ENCODE measurements around the gene P2RY14. TPM values are rescaled to one million over a fixed set of nuclear protein-coding genes. Genes with fewer than 3 reads are reported as not detected.

Gene P2RY14
- total RNA-seq, 1 donor from 2014 or later = 1.5 TPM

GRCh38 chr3:151169262-151169947 is 108.9 kb downstream of the P2RY14 start:
- no peaks in the 10 kb centered on the region for H3K27me3 Mint-ChIP-seq
- CTCF ChIA-PET = interaction anchor here (0.6 to 6.2 kb wide), 10 partner anchors 10 to 117 kb away, joined by 3 to 122 read pairs (median 6); partner anchors contain the start of gene P2RY14
- H3K36me3 Mint-ChIP-seq (ENCODE audit: low read depth) = no peaks in the 10 kb centered on the region
- H3K4me3 Mint-ChIP-seq = peak overlapping the region; percentile 59
- peak overlapping the region; percentile 82 for H3K27ac Mint-ChIP-seq
- ATAC-seq (ENCODE audit: low read depth) (peak; percentile 74), DNase-seq (no peak)
- peaks cover 45% of the 10 kb centered on the region for H3K4me1 Mint-ChIP-seq
- H3K9me3 Mint-ChIP-seq = no peaks in the 10 kb centered on the region
- no peak for TF ChIP-seq CTCF (IDR thresholded peaks at IDR 0.05)
- POLR2A ChIA-PET = interaction anchor here (1.0 kb wide), 1 partner anchor 109 kb away, joined by 4 read pairs; the partner anchor contains the start of gene P2RY14
- intact Hi-C loops (cut with micrococcal nuclease) = loop anchor here (1.0 to 2.0 kb wide), 2 partner anchors 109 to 159 kb away; partner anchors contain the start of genes P2RY13 and P2RY14

- H3K36me3 Mint-ChIP-seq (ENCODE audit: low read depth) = no peaks in the 10 kb centered on the region
- H3K27me3 Mint-ChIP-seq = no peaks in the 10 kb centered on the region
- peak; percentile 65 for TF ChIP-seq CTCF (IDR thresholded peaks at IDR 0.05)
- CTCF ChIA-PET = interaction anchor here (0.7 to 6.2 kb wide), 27 partner anchors 9 to 671 kb away, joined by 3 to 122 read pairs (median 5); partner anchors contain the start of genes P2RY12 and P2RY14
- intact Hi-C loops (cut with micrococcal nuclease) = loop anchor here (1.0 to 2.0 kb wide), 5 partner anchors 59 to 671 kb away; partner anchors contain the start of genes P2RY13 and P2RY14
- POLR2A ChIA-PET = interaction anchor here (1.0 to 1.3 kb wide), 2 partner anchors 60 to 110 kb away, joined by 3 to 4 read pairs; partner anchors contain the start of gene P2RY14
- H3K27ac Mint-ChIP-seq = no peak overlapping the region
- peaks cover 43% of the 10 kb centered on the region for H3K4me1 Mint-ChIP-seq
- H3K4me3 Mint-ChIP-seq = no peak overlapping the region
- DNase-seq = peak; percentile 54
- H3K9me3 Mint-ChIP-seq = no peaks in the 10 kb centered on the region
- ATAC-seq (ENCODE audit: low read depth) = no peak
These were observed 109.9 kb downstream of the P2RY14 start for GRCh38 chr3:151168269-151169094.

GRCh38 chr3:151166161-151166560 is 112.2 kb downstream of the P2RY14 start:
- H3K27me3 Mint-ChIP-seq = no peaks in the 10 kb centered on the region
- TF ChIP-seq CTCF (IDR thresholded peaks at IDR 0.05) = no peak
- intact Hi-C loops (cut with micrococcal nuclease) = no loop called here
- ChIA-PET CTCF (interaction anchor here (1.3 to 6.2 kb wide), 3 partner anchors 10 to 113 kb away, joined by 5 to 122 read pairs (median 63); partner anchors contain the start of gene P2RY14), POLR2A (no interaction called here)
- H3K4me1 Mint-ChIP-seq = peaks cover 30% of the 10 kb centered on the region
- H3K9me3 Mint-ChIP-seq = no peaks in the 10 kb centered on the region
- ATAC-seq (ENCODE audit: low read depth) (no peak), DNase-seq (no peak)
- no peak overlapping the region for H3K4me3 Mint-ChIP-seq
- H3K27ac Mint-ChIP-seq = no peak overlapping the region
- no peaks in the 10 kb centered on the region for H3K36me3 Mint-ChIP-seq (ENCODE audit: low read depth)

GRCh38 chr3:151165226-151165625 is 113.1 kb downstream of the P2RY14 start:
- CTCF ChIA-PET = no interaction called here
- no peaks in the 10 kb centered on the region for H3K9me3 Mint-ChIP-seq
- intact Hi-C loops (cut with micrococcal nuclease) = no loop called here
- H3K27ac Mint-ChIP-seq = no peak overlapping the region
- no peaks in the 10 kb centered on the region for H3K36me3 Mint-ChIP-seq (ENCODE audit: low read depth)
- ATAC-seq (ENCODE audit: low read depth) (no peak), DNase-seq (no peak)
- TF ChIP-seq CTCF (IDR thresholded peaks at IDR 0.05) = no peak
- no peaks in the 10 kb centered on the region for H3K27me3 Mint-ChIP-seq
- H3K4me3 Mint-ChIP-seq = no peak overlapping the region
- POLR2A ChIA-PET = no interaction called here
- peaks cover 21% of the 10 kb centered on the region for H3K4me1 Mint-ChIP-seq

Other genes starting within 250 kb of the P2RY14 start
- gene MED12L, start 192.9 kb downstream of the P2RY14 start, total RNA-seq = 1.5 and 2.6 TPM in 2 replicates
- 0.35 and 0.46 TPM in 2 replicates for gene GPR171, start 75.3 kb downstream of the P2RY14 start, total RNA-seq
- gene GPR87, start 38.3 kb upstream of the P2RY14 start, total RNA-seq = not detected in 2 replicates
- gene P2RY13, start 51.0 kb upstream of the P2RY14 start, total RNA-seq = 0.33 and 0.34 TPM in 2 replicates
- gene P2RY12, start 106.2 kb upstream of the P2RY14 start, total RNA-seq = 0.58 and 0.64 TPM in 2 replicates
- not detected in 2 replicates for gene IGSF10, start 182.5 kb upstream of the P2RY14 start, total RNA-seq